Measurements from ENCODE around the gene TRIM17. TPM values are rescaled to one million over a fixed set of nuclear protein-coding genes. Genes with fewer than 3 reads are reported as not detected.

Gene TRIM17
- total and polyA plus RNA-seq, 2 experiments from 2014 or later: 11.8 to 17.9 TPM

DNA sequence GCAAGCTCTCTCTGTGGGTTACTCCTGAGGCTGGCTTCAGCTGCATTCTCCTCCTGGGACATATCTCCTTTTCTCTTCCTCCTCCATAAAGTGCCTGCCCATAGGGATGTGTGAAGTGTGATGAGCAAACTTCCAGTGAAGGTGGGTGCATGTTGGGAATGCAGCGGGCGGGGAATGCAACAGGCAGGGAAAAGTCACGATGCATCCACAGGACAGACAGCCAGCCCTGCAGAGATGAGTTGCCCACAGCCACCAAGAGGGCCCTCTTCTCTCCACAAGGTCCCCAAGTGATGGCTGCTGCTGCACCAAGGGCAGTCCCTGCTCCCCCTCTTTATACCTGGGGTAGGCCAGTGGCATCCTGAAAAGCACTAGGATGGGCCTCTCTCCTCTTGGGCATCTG is 37.0 kb upstream of the TRIM17 start:
- Histone ChIP-seq H3K4me1 (ENCODE audit: low read depth) (peaks cover 14% of the 10 kb centered on the region), H3K36me3 (no peaks in the 10 kb centered on the region), H3K27ac (no peak overlapping the region), H3K9me3 (ENCODE audit: low read depth) (no peaks in the 10 kb centered on the region), H3K27me3 (no peaks in the 10 kb centered on the region), H3K4me3 (no peak overlapping the region)
- TF ChIP-seq, protein P1, sequence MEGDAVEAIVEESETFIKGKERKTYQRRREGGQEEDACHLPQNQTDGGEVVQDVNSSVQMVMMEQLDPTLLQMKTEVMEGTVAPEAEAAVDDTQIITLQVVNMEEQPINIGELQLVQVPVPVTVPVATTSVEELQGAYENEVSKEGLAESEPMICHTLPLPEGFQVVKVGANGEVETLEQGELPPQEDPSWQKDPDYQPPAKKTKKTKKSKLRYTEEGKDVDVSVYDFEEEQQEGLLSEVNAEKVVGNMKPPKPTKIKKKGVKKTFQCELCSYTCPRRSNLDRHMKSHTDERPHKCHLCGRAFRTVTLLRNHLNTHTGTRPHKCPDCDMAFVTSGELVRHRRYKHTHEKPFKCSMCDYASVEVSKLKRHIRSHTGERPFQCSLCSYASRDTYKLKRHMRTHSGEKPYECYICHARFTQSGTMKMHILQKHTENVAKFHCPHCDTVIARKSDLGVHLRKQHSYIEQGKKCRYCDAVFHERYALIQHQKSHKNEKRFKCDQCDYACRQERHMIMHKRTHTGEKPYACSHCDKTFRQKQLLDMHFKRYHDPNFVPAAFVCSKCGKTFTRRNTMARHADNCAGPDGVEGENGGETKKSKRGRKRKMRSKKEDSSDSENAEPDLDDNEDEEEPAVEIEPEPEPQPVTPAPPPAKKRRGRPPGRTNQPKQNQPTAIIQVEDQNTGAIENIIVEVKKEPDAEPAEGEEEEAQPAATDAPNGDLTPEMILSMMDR (IDR thresholded peaks at IDR 0.05; ENCODE audit: low read depth, low read length): no peak
- no peak for DNase-seq (ENCODE audit: low read depth in 1 of 2, low spot score in 1 of 2)

- TF ChIP-seq, protein P1 (IDR thresholded peaks at IDR 0.05; ENCODE audit: low read depth, low read length): no peak
- Histone ChIP-seq H3K27ac (no peak overlapping the region), H3K9me3 (ENCODE audit: low read depth) (no peaks in the 10 kb centered on the region), H3K27me3 (no peaks in the 10 kb centered on the region), H3K4me1 (ENCODE audit: low read depth) (peaks cover 14% of the 10 kb centered on the region), H3K36me3 (no peaks in the 10 kb centered on the region), H3K4me3 (no peak overlapping the region)
- no peak for DNase-seq (ENCODE audit: low read depth in 1 of 2, low spot score in 1 of 2)
These were observed 36.4 kb upstream of the TRIM17 start for GRCh38 chr1:228453022-228453560.

GRCh38 chr1:228452194-228453021 is 35.7 kb upstream of the TRIM17 start:
- Histone ChIP-seq H3K27ac (no peak overlapping the region), H3K4me1 (ENCODE audit: low read depth) (peaks cover 14% of the 10 kb centered on the region), H3K4me3 (no peak overlapping the region), H3K9me3 (ENCODE audit: low read depth) (no peaks in the 10 kb centered on the region), H3K36me3 (no peaks in the 10 kb centered on the region), H3K27me3 (peaks cover 5% of the 10 kb centered on the region)
- TF ChIP-seq, protein P1 (IDR thresholded peaks at IDR 0.05; ENCODE audit: low read depth, low read length): no peak
- DNase-seq (ENCODE audit: low read depth in 1 of 2, low spot score in 1 of 2): no peak

DNA sequence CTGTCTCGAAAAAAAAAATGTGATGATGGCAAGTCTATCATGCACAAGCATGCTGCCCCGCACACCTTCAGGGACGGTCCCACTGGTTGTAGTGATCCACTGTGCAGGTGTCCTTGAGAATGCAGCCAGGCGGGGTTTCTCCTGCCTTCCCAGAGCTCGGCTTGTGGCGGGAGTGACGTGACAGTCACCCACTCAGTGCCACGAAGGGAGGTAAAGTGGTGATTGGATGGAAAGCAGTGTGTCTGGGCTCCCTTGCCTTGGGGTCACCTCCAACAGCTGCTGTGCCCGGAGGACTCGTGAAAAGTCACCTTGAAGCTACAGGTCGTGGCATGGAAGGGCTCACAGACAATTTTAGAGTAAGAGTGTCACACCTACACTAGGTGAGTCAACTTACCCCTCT is 33.5 kb upstream of the TRIM17 start:
- no peak for DNase-seq (ENCODE audit: low read depth in 1 of 2, low spot score in 1 of 2)
- Histone ChIP-seq H3K27me3 (peaks cover 28% of the 10 kb centered on the region), H3K36me3 (no peaks in the 10 kb centered on the region), H3K4me3 (no peak overlapping the region), H3K9me3 (ENCODE audit: low read depth) (no peaks in the 10 kb centered on the region), H3K27ac (no peak overlapping the region), H3K4me1 (ENCODE audit: low read depth) (no peaks in the 10 kb centered on the region)
- TF ChIP-seq, protein P1 (IDR thresholded peaks at IDR 0.05; ENCODE audit: low read depth, low read length): no peak

- TF ChIP-seq, protein P1 (IDR thresholded peaks at IDR 0.05; ENCODE audit: low read depth, low read length): no peak
- Histone ChIP-seq H3K27ac (no peak overlapping the region), H3K27me3 (peaks cover 43% of the 10 kb centered on the region), H3K9me3 (ENCODE audit: low read depth) (no peaks in the 10 kb centered on the region), H3K4me3 (no peak overlapping the region), H3K36me3 (no peaks in the 10 kb centered on the region), H3K4me1 (ENCODE audit: low read depth) (no peaks in the 10 kb centered on the region)
- DNase-seq (ENCODE audit: low read depth in 1 of 2, low spot score in 1 of 2): no peak
These were observed 31.7 kb upstream of the TRIM17 start for GRCh38 chr1:228448372-228448771.

Measured in cardiac muscle cell (in vitro differentiated cells and primary cell).